HUES6 (cell line): ENCODE data around the gene MLH3.

Experiments used
- H3K27ac ChIP-seq: 2 replicates; pipeline ENCODE4 v1.7.0; 2013; ENCODE audit warnings: low read depth, mild to moderate bottlenecking, low read length, inconsistent platforms
- H3K27me3 ChIP-seq: 2 replicates; pipeline ENCODE4 v1.6.1; 2013; ENCODE audit warnings: low read length; ENCODE audit not compliant: control insufficient read depth, insufficient read depth
- H3K36me3 ChIP-seq: 2 replicates; pipeline ENCODE4 v1.6.1; 2013; ENCODE audit warnings: low read length; ENCODE audit not compliant: control insufficient read depth, insufficient read depth
- H3K4me1 ChIP-seq: 2 replicates; pipeline ENCODE4 v1.6.1; 2013; ENCODE audit warnings: low read length; ENCODE audit not compliant: control insufficient read depth, insufficient read depth
- H3K4me3 ChIP-seq: 2 replicates; pipeline ENCODE4 v1.5.1; 2013; ENCODE audit warnings: low read depth, low read length
- H3K9ac ChIP-seq: one replicate; pipeline ENCODE4 v1.6.1; 2013; ENCODE audit warnings: mild to moderate bottlenecking, low read length
- H3K9me3 ChIP-seq: 2 replicates; pipeline ENCODE4 v1.6.1; 2013; ENCODE audit warnings: low read depth, low read length; ENCODE audit not compliant: control insufficient read depth, insufficient read depth

Gene MLH3

GRCh38 chr14:74977901-74978385 lies 73.3 kb downstream of the MLH3 start:
- no peaks in the 10 kb centered on the region for H3K36me3 ChIP-seq
- H3K9me3 ChIP-seq, result no peaks in the 10 kb centered on the region
- peak overlapping the region; percentile 30 for H3K9ac ChIP-seq
- H3K27ac ChIP-seq, result no peak overlapping the region
- no peaks in the 10 kb centered on the region for H3K27me3 ChIP-seq
- peaks cover 59% of the 10 kb centered on the region for H3K4me1 ChIP-seq
- H3K4me3 ChIP-seq, result no peak overlapping the region

GRCh38 chr14:74977164-74977900 lies 73.9 kb downstream of the MLH3 start:
- Histone ChIP-seq H3K36me3 (no peaks in the 10 kb centered on the region), H3K9ac (no peak overlapping the region), H3K9me3 (no peaks in the 10 kb centered on the region), H3K4me3 (no peak overlapping the region), H3K27me3 (no peaks in the 10 kb centered on the region), H3K4me1 (peaks cover 59% of the 10 kb centered on the region), H3K27ac (no peak overlapping the region)

GRCh38 chr14:74976264-74977113 lies 74.8 kb downstream of the MLH3 start:
- Histone ChIP-seq H3K36me3 (no peaks in the 10 kb centered on the region), H3K27me3 (no peaks in the 10 kb centered on the region), H3K9me3 (no peaks in the 10 kb centered on the region), H3K4me3 (no peak overlapping the region), H3K9ac (no peak overlapping the region), H3K4me1 (peaks cover 58% of the 10 kb centered on the region), H3K27ac (no peak overlapping the region)

- Histone ChIP-seq H3K27ac (no peak overlapping the region), H3K27me3 (no peaks in the 10 kb centered on the region), H3K4me3 (no peak overlapping the region), H3K9ac (no peak overlapping the region), H3K9me3 (no peaks in the 10 kb centered on the region), H3K4me1 (peaks cover 52% of the 10 kb centered on the region), H3K36me3 (no peaks in the 10 kb centered on the region)
These were observed 76.0 kb downstream of the MLH3 start for GRCh38 chr14:74975059-74975810.

GRCh38 chr14:74974364-74975058 lies 76.8 kb downstream of the MLH3 start:
- Histone ChIP-seq H3K36me3 (no peaks in the 10 kb centered on the region), H3K4me1 (peaks cover 45% of the 10 kb centered on the region), H3K9me3 (no peaks in the 10 kb centered on the region), H3K9ac (no peak overlapping the region), H3K27me3 (no peaks in the 10 kb centered on the region), H3K4me3 (no peak overlapping the region), H3K27ac (no peak overlapping the region)

GRCh38 chr14:74973905-74974363 lies 77.3 kb downstream of the MLH3 start:
- Histone ChIP-seq H3K4me3 (no peak overlapping the region), H3K9ac (no peak overlapping the region), H3K9me3 (no peaks in the 10 kb centered on the region), H3K27ac (no peak overlapping the region), H3K27me3 (no peaks in the 10 kb centered on the region), H3K36me3 (no peaks in the 10 kb centered on the region), H3K4me1 (peaks cover 39% of the 10 kb centered on the region)

GRCh38 chr14:74973003-74973653 lies 78.1 kb downstream of the MLH3 start:
- no peak overlapping the region for H3K27ac ChIP-seq
- no peaks in the 10 kb centered on the region for H3K36me3 ChIP-seq
- no peak overlapping the region for H3K9ac ChIP-seq

GRCh38 chr14:74968811-74969210 lies 82.5 kb downstream of the MLH3 start:
- Histone ChIP-seq H3K36me3 (no peaks in the 10 kb centered on the region), H3K9me3 (no peaks in the 10 kb centered on the region), H3K27ac (no peak overlapping the region), H3K4me3 (no peak overlapping the region), H3K27me3 (no peaks in the 10 kb centered on the region), H3K9ac (no peak overlapping the region), H3K4me1 (peaks cover 12% of the 10 kb centered on the region)

More at GRCh38 chr14:74973003-74973653, 78.1 kb downstream of the MLH3 start:
- Histone ChIP-seq H3K4me3 (no peak overlapping the region), H3K9me3 (no peaks in the 10 kb centered on the region), H3K27me3 (no peaks in the 10 kb centered on the region), H3K4me1 (peaks cover 31% of the 10 kb centered on the region)

- peaks cover 3% of the 10 kb centered on the region; the same call in 1 of the 2 replicates for H3K4me1 ChIP-seq
- H3K4me3 ChIP-seq, result no peak overlapping the region
- H3K27ac ChIP-seq, result no peak overlapping the region
- H3K27me3 ChIP-seq, result no peaks in the 10 kb centered on the region
- no peaks in the 10 kb centered on the region for H3K36me3 ChIP-seq
- no peaks in the 10 kb centered on the region for H3K9me3 ChIP-seq
- no peak overlapping the region for H3K9ac ChIP-seq
These were observed 85.6 kb downstream of the MLH3 start for GRCh38 chr14:74965486-74966153.
